Transverse colon (tissue), 4 donors: Measurements from ENCODE around the gene EYS.

ENCODE experiments used
- CTCF ChIP-seq, 5 experiments: fragments of 200-600 bp in 3 of 5; fragments of 450-650 bp in 2 of 5; sonication (generic) in 3 of 5; IDR thresholded peaks; 1 replicate in 2 of 5; 2 replicates in 3 of 5; pipeline ENCODE4 v1.5.1; 2016 to 2017; ENCODE audit warnings: antibody characterized with exemption in 5 of 5, inconsistent platforms in 3 of 5, mild to moderate bottlenecking in 2 of 5, moderate library complexity in 1 of 5
- EP300 ChIP-seq: sonication (generic); formaldehyde crosslinking; IDR thresholded peaks from one replicate; pipeline ENCODE4 v1.6.1; 2017; ENCODE audit warnings: antibody characterized with exemption, low read depth
- POLR2A ChIP-seq: fragments of 450-650 bp; IDR thresholded peaks from one replicate; pipeline ENCODE4 v1.6.1; 2016; ENCODE audit warnings: antibody characterized with exemption, mild to moderate bottlenecking, moderate library complexity
- POLR2AphosphoS5 ChIP-seq, 3 donors: sonication (generic); formaldehyde crosslinking; IDR thresholded peaks; one replicate each; pipeline ENCODE4 v1.6.1; 2016; ENCODE audit warnings: antibody characterized with exemption in 3 of 3

- no peak for TF ChIP-seq CTCF (IDR thresholded peaks at IDR 0.05)
- no peak for TF ChIP-seq POLR2A
- TF ChIP-seq POLR2AphosphoS5 (IDR thresholded peaks at IDR 0.05): no peak
- no peak for TF ChIP-seq EP300
Observed at GRCh38 chr6:65199683-65200082, 507.3 kb downstream of the EYS start.
